NB4 (cell line): ENCODE measurements around the gene TEX53.

ENCODE experiments used
- POLR2A ChIP-seq: IDR thresholded peaks from 2 replicates; pipeline ENCODE4 v1.6.1; 2011; ENCODE audit warnings: mild to moderate bottlenecking; ENCODE audit not compliant: insufficient read length; ENCODE audit errors: extremely low read depth
- TF ChIP-seq, protein P1 (sequence below): IDR thresholded peaks from one replicate; pipeline ENCODE4 v1.5.1; 2012; ENCODE audit warnings: low read depth, low read length
- TF ChIP-seq, protein P2 (sequence below): IDR thresholded peaks from 2 replicates; pipeline ENCODE4 v1.6.1; 2011; ENCODE audit warnings: low read depth, low read length

DNA sequence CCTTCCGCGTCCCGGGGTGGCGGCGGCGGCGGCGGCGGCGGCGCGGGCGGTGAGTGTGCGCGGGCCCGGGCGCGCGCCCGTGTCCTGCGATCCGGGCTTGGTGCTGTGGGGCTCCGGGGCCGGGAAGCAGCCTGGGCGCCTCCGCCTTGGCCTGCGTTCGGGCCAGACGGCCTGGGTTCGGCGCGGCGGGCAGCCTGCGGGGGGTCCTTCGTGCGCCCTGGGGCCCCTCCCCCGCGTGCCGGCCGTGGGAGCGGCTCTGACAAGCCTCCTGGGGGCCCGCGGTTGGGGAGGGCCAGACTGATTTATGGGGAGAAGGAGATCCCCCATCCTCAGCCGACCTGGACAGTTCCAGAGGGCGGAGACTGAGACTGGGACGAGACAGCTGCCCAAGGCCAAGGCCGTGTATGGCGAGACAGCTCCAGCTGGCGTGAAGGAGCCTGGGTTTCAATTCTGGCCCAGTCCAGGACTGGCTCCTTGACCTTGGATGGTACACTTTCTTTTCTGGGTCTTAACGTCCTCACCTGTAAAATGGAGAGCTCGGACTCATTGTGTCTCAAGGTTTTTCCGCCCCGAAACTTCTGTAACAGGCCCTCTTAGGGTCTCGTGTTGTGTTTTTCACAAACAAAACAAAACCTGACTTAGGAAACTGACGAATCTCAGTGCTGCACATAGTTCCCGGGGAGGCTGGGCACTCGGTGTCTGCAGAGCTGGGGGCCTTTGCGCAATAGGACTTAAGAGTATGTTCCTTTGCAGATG, 45.9 kb downstream of the TEX53 start:
- TF ChIP-seq, protein P1, sequence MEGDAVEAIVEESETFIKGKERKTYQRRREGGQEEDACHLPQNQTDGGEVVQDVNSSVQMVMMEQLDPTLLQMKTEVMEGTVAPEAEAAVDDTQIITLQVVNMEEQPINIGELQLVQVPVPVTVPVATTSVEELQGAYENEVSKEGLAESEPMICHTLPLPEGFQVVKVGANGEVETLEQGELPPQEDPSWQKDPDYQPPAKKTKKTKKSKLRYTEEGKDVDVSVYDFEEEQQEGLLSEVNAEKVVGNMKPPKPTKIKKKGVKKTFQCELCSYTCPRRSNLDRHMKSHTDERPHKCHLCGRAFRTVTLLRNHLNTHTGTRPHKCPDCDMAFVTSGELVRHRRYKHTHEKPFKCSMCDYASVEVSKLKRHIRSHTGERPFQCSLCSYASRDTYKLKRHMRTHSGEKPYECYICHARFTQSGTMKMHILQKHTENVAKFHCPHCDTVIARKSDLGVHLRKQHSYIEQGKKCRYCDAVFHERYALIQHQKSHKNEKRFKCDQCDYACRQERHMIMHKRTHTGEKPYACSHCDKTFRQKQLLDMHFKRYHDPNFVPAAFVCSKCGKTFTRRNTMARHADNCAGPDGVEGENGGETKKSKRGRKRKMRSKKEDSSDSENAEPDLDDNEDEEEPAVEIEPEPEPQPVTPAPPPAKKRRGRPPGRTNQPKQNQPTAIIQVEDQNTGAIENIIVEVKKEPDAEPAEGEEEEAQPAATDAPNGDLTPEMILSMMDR = no peak
- TF ChIP-seq POLR2A = peak; percentile 11
- TF ChIP-seq, protein P2, sequence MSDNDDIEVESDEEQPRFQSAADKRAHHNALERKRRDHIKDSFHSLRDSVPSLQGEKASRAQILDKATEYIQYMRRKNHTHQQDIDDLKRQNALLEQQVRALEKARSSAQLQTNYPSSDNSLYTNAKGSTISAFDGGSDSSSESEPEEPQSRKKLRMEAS = peak; percentile 4; the same call in 1 of the 2 replicates
